ENCODE data around the gene OR51L1.

Gene OR51L1

DNA sequence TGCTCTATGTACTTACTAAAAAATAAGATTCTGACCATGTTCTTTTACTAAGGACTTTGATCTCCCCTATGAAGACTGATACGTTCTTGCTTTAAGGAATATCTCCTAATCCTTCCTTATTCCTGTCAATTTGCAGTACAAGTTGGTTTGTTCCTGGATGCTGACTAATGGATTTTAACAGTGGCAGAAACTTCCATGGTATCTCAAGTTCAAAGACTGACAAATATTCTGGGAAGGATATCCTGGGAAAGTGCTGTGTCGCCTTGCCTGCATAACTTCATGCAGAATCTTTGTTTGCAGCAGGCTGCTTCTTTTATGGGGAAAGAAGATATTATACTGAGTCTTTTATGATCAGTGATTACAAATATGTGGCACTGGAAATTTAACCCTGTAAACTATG is 43.3 kb downstream of the OR51L1 start:
- no peak for DNase-seq (ENCODE audit: low read depth, low spot score)
- Histone ChIP-seq H3K9me3 (ENCODE audit: low read depth, low read length) (no peaks in the 10 kb centered on the region), H3K36me3 (ENCODE audit: insufficient read depth, low read length) (no peaks in the 10 kb centered on the region), H3K27ac (no peak overlapping the region), H3K9ac (ENCODE audit: insufficient read length) (no peak overlapping the region), H3K4me3 (no peak overlapping the region)
- no peak for TF ChIP-seq FOXP2 (optimal IDR thresholded peaks at IDR 0.05; ENCODE audit: control extremely low read depth, extremely low read length, insufficient read depth)
- TF ChIP-seq EZH2 (IDR thresholded peaks at IDR 0.05): no peak
- TF ChIP-seq POLR2AphosphoS5 (IDR thresholded peaks at IDR 0.05; ENCODE audit: borderline replicate concordance, low read depth, low read length): no peak

DNA sequence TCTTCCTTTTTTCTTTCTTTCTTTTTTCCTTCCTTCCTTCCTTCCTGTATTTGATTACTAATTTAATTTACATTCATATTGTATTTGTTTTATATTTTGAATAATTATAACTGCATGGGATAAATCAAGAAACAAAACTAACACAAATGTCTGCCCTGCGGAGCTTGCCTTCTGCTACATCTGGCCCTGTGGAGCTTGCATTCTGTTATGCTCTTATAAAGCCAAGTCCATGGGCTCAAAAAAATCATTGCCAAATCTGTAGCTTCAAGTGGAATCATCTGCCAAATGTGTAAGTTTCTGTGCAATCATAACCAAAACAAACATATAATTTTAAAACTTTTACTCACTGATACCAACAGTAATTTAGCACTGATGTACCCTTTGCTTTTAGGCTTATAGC is 43.7 kb downstream of the OR51L1 start:
- no peak for DNase-seq (ENCODE audit: low read depth, low spot score)
- Histone ChIP-seq H3K27ac (no peak overlapping the region), H3K36me3 (ENCODE audit: insufficient read depth, low read length) (no peaks in the 10 kb centered on the region), H3K4me3 (no peak overlapping the region), H3K9ac (ENCODE audit: insufficient read length) (no peak overlapping the region), H3K9me3 (ENCODE audit: low read depth, low read length) (no peaks in the 10 kb centered on the region)
- TF ChIP-seq EZH2 (IDR thresholded peaks at IDR 0.05) (no peak), POLR2AphosphoS5 (IDR thresholded peaks at IDR 0.05; ENCODE audit: borderline replicate concordance, low read depth, low read length) (no peak), FOXP2 (optimal IDR thresholded peaks at IDR 0.05; ENCODE audit: control extremely low read depth, extremely low read length, insufficient read depth) (no peak)

DNA sequence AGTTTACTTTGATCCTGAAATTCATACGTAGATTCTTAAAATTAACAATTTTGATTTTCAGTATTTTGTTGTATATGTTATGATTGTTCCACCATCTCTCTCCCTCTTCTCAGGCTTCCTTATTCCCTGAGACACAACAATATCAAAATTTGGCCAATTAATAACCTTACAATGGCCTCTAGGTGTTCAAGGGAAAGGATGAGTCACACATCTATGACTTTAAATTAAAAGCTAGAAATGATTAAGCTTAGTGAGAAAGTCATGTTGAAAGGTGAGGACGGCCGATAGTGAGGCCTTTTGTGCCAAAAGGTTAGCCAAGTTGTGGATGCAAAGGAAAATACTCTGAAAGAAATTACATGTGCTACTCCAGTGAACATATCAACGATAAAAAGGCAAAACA is 46.2 kb downstream of the OR51L1 start:
- Histone ChIP-seq H3K36me3 (ENCODE audit: insufficient read depth, low read length) (no peaks in the 10 kb centered on the region), H3K9me3 (ENCODE audit: low read depth, low read length) (no peaks in the 10 kb centered on the region), H3K9ac (ENCODE audit: insufficient read length) (no peak overlapping the region), H3K4me3 (no peak overlapping the region), H3K27ac (no peak overlapping the region)
- DNase-seq (ENCODE audit: low read depth, low spot score): no peak
- TF ChIP-seq FOXP2 (optimal IDR thresholded peaks at IDR 0.05; ENCODE audit: control extremely low read depth, extremely low read length, insufficient read depth) (no peak), POLR2AphosphoS5 (IDR thresholded peaks at IDR 0.05; ENCODE audit: borderline replicate concordance, low read depth, low read length) (no peak)

DNA sequence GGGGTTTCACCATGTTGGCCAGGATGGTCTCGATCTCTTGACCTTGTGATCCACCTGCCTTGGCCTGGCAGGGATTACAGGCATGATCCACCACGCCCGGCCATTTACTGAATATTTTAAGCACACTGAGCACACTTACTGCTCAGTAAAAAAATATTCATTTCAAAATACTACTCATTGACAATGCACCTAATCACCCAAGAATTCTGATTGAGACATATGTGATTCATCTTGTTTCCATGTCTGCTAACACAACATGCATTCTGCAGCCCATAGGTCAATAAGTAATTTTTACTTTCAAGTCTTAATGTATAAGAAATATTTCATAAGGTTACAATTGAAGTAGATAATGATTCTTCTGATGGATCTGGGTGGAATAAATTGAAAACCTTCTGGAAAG is 47.4 kb downstream of the OR51L1 start:
- no peaks in the 10 kb centered on the region for H3K9me3 ChIP-seq (ENCODE audit: low read depth, low read length)
- H3K36me3 ChIP-seq (ENCODE audit: insufficient read depth, low read length): no peaks in the 10 kb centered on the region
- H3K9ac ChIP-seq (ENCODE audit: insufficient read length): no peak overlapping the region
- H3K4me3 ChIP-seq: no peak overlapping the region
- TF ChIP-seq POLR2AphosphoS5 (IDR thresholded peaks at IDR 0.05; ENCODE audit: borderline replicate concordance, low read depth, low read length) (no peak), EZH2 (IDR thresholded peaks at IDR 0.05) (no peak), FOXP2 (optimal IDR thresholded peaks at IDR 0.05; ENCODE audit: control extremely low read depth, extremely low read length, insufficient read depth) (no peak)
- no peak overlapping the region for H3K27ac ChIP-seq
- DNase-seq (ENCODE audit: low read depth, low spot score): no peak

DNA sequence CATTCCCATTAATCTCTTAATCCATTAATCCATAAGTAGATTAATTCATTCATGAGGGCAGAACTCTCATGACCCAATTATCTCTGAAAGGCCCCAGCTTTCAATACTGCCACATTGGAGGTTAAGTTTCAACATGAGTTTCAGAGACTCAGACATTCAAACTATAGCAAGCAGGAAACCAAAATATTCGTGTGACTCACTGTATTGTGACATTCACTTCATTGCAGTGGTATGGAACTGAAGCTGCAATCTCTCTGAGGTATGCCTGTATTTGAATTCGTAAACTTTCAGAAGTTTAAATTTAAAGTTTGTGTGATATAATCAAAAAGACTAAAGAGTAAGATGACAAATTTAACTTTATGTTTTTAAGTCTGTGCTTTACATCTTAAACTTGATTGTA is 48.7 kb downstream of the OR51L1 start:
- H3K27ac ChIP-seq: no peak overlapping the region
- TF ChIP-seq POLR2AphosphoS5 (IDR thresholded peaks at IDR 0.05; ENCODE audit: borderline replicate concordance, low read depth, low read length): no peak
- TF ChIP-seq EZH2 (IDR thresholded peaks at IDR 0.05): no peak
- no peak for TF ChIP-seq FOXP2 (optimal IDR thresholded peaks at IDR 0.05; ENCODE audit: control extremely low read depth, extremely low read length, insufficient read depth)

DNA sequence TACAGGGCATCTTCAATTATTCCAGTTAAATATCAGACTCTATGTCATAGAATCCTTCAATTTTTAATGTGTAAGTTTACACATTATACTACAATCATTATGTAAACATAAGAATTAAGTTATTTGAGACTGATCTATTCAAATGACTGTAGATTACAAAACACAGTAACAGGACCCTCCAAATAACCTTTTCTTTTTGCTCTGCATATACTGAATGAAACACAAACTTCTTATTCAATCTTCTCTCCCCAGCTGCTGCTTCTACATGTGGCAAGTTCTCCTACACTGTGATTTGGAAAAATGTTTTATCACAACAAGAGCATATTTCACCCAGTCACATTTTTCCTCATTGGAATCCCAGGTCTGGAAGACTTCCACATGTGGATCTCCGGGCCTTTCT is 51.6 kb downstream of the OR51L1 start, which contains the start of gene OR52J3:
Gene OR52J3, plus strand, starts transcription at position 301 of the 400 bp plus-strand sequence. Its CDS starts 0 bp downstream, at position 301.
- Histone ChIP-seq H3K4me3 (no peak within 1 kb of the TSS), H3K36me3 (ENCODE audit: insufficient read depth, low read length) (no peaks in the 10 kb centered on the region), H3K27ac (no peak within 1 kb of the TSS), H3K9me3 (ENCODE audit: low read depth, low read length) (no peaks in the 10 kb centered on the region), H3K9ac (ENCODE audit: insufficient read length) (no peak within 1 kb of the TSS)
- TF ChIP-seq FOXP2 (optimal IDR thresholded peaks at IDR 0.05; ENCODE audit: control extremely low read depth, extremely low read length, insufficient read depth): no peak
- no peak for TF ChIP-seq EZH2 (IDR thresholded peaks at IDR 0.05)
- no peak for TF ChIP-seq POLR2AphosphoS5 (IDR thresholded peaks at IDR 0.05; ENCODE audit: borderline replicate concordance, low read depth, low read length)
- DNase-seq (ENCODE audit: low read depth, low spot score): no peak

More for the DNA sequence above, 48.7 kb downstream of the OR51L1 start:
- DNase-seq (ENCODE audit: low read depth, low spot score): no peak
- no peaks in the 10 kb centered on the region for H3K36me3 ChIP-seq (ENCODE audit: insufficient read depth, low read length)
- H3K9ac ChIP-seq (ENCODE audit: insufficient read length): no peak overlapping the region
- no peaks in the 10 kb centered on the region for H3K9me3 ChIP-seq (ENCODE audit: low read depth, low read length)
- H3K4me3 ChIP-seq: no peak overlapping the region

DNA sequence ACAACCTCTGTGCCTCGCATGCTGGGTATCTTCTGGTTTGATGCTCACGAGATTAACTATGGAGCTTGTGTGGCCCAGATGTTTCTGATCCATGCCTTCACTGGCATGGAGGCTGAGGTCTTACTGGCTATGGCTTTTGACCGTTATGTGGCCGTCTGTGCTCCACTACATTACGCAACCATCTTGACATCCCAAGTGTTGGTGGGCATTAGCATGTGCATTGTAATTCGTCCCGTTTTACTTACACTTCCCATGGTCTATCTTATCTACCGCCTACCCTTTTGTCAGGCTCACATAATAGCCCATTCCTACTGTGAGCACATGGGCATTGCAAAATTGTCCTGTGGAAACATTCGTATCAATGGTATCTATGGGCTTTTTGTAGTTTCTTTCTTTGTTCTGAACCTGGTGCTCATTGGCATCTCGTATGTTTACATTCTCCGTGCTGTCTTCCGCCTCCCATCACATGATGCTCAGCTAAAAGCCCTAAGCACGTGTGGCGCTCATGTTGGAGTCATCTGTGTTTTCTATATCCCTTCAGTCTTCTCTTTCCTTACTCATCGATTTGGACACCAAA is 52.2 kb downstream of the OR51L1 start:
- H3K9me3 ChIP-seq (ENCODE audit: low read depth, low read length): no peaks in the 10 kb centered on the region
- no peak overlapping the region for H3K9ac ChIP-seq (ENCODE audit: insufficient read length)
- no peak for DNase-seq (ENCODE audit: low read depth, low spot score)
- H3K36me3 ChIP-seq (ENCODE audit: insufficient read depth, low read length): no peaks in the 10 kb centered on the region
- H3K4me3 ChIP-seq: no peak overlapping the region
- no peak overlapping the region for H3K27ac ChIP-seq
- TF ChIP-seq POLR2AphosphoS5 (IDR thresholded peaks at IDR 0.05; ENCODE audit: borderline replicate concordance, low read depth, low read length) (no peak), FOXP2 (optimal IDR thresholded peaks at IDR 0.05; ENCODE audit: control extremely low read depth, extremely low read length, insufficient read depth) (no peak), EZH2 (IDR thresholded peaks at IDR 0.05) (no peak)

Data from SK-N-MC (cell line).